Mucosa of descending colon (tissue), 3 donors: ENCODE data around the gene PSME4. TPM values are rescaled to one million over a fixed set of nuclear protein-coding genes. Genes with fewer than 3 reads are reported as not detected.

Source experiments
- ATAC-seq: fragments of 200-7000 bp; cut with Tn5 transposase; one replicate; pipeline ENCODE4 v1.9.1; 2020; ENCODE audit warnings: mild to moderate bottlenecking, moderate library complexity
- DNase-seq, 3 donors: peaks; one replicate each; pipeline ENCODE4 v3.0.0-alpha.2; 2020
- H3K36me3 ChIP-seq: fragments of 200-600 bp; one replicate; pipeline ENCODE4 v1.8.0; 2021; ENCODE audit warnings: low read depth, mild to moderate bottlenecking
- H3K4me1 ChIP-seq: fragments of 200-600 bp; one replicate; pipeline ENCODE4 v1.8.0; 2021; ENCODE audit warnings: low read depth, mild to moderate bottlenecking
- H3K4me3 ChIP-seq: fragments of 200-600 bp; one replicate; pipeline ENCODE4 v1.8.0; 2021; ENCODE audit warnings: mild to moderate bottlenecking
- H3K9me3 ChIP-seq: fragments of 200-600 bp; one replicate; pipeline ENCODE4 v1.8.0; 2021; ENCODE audit warnings: mild to moderate bottlenecking
- intact Hi-C, 2 donors: fragments of 100-400 bp; cut with DNase I in 1 of 2; cut with micrococcal nuclease in 1 of 2; formaldehyde crosslinking; loops; one replicate each; pipeline versions ENCODE4 v1.11.0 to v1.11.1; 2022; cut with DNase I, micrococcal nuclease
- microRNA-seq: library from miRNA; unstranded; fragments of <30 nt; microRNA quantifications from one replicate; pipeline ENCODE4, GENCODE V29; 2019
- total RNA-seq, 3 donors: library from RNA; stranded (reverse); fragmentation: NEBNext Ultra II Directional in 2 of 3; extraction: Animal tissue kit (Norgen Biotek cat#: 25700) in 2 of 3; gene quantifications; one replicate each; pipeline versions ENCODE4 v1.2.1 to v1.2.4, GENCODE V29; 2021 to 2023
- TF ChIP-seq, protein P1 (sequence below): fragments of 200-600 bp; IDR thresholded peaks from one replicate; pipeline ENCODE4 v1.8.0; 2022; ENCODE audit warnings: antibody characterized with exemption, mild to moderate bottlenecking
- donor health status: DM: no; HTN: no; CAD: no; lungs with moderate emphysema.
- donor health status: DM: no; HTN: no; CAD: no.
- donor health status: DM: no; HTN: yes; CAD: no.

PSME4 gene
- total RNA-seq, 3 donors from 2014 or later = 33.7 to 50.9 (median 50.3) TPM

DNA sequence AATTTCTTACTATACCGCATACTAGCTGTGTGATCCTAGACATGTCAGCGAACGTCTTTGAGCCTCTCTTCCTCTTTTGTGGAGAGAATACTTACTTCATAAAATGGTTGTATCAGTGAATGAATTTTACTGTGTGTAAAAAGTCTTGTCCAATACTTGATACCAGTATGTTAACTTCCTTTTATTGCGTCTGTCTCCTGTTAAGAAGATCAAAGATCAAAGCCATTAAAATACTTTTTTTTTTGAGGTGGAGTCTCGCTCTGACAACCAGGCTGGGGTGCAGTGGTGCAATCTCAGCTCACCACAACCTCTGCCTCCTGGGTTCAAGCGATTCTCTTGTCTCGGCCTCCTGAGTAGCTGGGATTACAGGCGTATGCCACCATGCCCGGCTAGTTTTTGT, 150.7 kb downstream of the PSME4 start:
- Histone ChIP-seq H3K9me3 (no peaks in the 10 kb centered on the region), H3K4me1 (peaks cover 6% of the 10 kb centered on the region), H3K4me3 (no peak overlapping the region), H3K36me3 (no peaks in the 10 kb centered on the region)
- ATAC-seq (peak; percentile 87), DNase-seq (peak in 2 of 3 donors; percentile 10 to 33)
- intact Hi-C loops = no loop called here
- TF ChIP-seq, protein P1, sequence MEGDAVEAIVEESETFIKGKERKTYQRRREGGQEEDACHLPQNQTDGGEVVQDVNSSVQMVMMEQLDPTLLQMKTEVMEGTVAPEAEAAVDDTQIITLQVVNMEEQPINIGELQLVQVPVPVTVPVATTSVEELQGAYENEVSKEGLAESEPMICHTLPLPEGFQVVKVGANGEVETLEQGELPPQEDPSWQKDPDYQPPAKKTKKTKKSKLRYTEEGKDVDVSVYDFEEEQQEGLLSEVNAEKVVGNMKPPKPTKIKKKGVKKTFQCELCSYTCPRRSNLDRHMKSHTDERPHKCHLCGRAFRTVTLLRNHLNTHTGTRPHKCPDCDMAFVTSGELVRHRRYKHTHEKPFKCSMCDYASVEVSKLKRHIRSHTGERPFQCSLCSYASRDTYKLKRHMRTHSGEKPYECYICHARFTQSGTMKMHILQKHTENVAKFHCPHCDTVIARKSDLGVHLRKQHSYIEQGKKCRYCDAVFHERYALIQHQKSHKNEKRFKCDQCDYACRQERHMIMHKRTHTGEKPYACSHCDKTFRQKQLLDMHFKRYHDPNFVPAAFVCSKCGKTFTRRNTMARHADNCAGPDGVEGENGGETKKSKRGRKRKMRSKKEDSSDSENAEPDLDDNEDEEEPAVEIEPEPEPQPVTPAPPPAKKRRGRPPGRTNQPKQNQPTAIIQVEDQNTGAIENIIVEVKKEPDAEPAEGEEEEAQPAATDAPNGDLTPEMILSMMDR = no peak

DNA sequence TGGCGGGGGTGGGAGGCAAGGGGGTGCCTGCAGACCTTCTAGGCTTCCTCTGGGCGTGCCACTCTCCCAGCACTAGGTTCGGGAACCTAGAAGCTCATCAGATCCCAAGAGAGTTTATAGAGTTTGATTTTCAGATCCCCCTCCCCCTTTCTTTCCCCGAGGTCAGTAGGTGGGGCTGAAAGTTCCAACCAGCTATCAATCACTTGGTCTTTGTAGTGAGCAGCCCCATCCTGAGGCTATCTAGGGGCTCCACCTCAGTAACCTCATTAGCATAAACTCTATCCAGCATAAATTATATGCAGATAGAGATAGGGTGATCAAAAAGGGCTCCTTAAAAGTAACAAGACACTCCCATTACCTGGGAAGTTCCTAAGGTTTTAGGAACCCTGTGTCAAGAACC, 151.2 kb downstream of the PSME4 start:
- ATAC-seq (peak; percentile 29), DNase-seq (no peak)
- Histone ChIP-seq H3K4me1 (peaks cover 6% of the 10 kb centered on the region), H3K9me3 (no peaks in the 10 kb centered on the region), H3K36me3 (no peaks in the 10 kb centered on the region), H3K4me3 (no peak overlapping the region)
- TF ChIP-seq, protein P1 = no peak
- intact Hi-C loops = no loop called here

DNA sequence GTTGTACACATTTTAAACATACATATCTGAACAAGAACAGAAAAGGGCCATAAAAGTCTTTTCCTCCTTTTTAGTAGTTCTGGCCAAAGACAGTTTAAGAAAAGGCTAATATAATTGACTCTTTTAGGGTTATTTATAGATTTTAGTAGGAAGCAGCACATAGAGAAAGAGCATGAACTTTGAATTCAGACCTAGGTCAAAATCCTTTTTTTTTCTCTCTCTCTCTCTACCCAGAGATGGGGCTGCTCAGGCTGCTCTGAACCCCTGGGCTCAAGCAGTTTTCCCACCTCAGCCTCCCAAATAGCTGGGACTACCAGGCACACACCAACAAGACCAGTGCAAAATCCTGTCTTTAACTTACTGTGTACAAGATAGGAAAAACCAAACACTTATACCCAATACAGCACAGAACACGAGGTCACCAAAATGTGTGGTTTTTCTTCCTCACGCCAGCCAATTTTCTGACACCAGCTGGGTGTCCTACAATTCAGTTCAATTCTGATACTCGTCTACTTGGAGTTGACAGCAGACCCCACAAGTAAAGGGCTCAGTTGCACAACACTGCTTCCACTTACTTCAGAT, 151.8 kb downstream of the PSME4 start:
- DNase-seq = no peak

More for the DNA sequence above, 151.8 kb downstream of the PSME4 start:
- TF ChIP-seq, protein P1 = no peak
- Histone ChIP-seq H3K4me3 (no peak overlapping the region), H3K4me1 (peaks cover 6% of the 10 kb centered on the region), H3K36me3 (no peaks in the 10 kb centered on the region), H3K9me3 (no peaks in the 10 kb centered on the region)
- no peak for ATAC-seq
- intact Hi-C loops = no loop called here

Small RNA genes within 50 kb of the gene (microRNA-seq; reads per million reads assigned to microRNA genes)
- not detected for gene MIR3682

Other genes starting within 250 kb of the PSME4 start
- gene CHAC2, start 203.2 kb downstream of the PSME4 start, total RNA-seq = 1 to 10 TPM; 3.1 to 4.7 (median 3.3) TPM
- gene ASB3, start 184.0 kb downstream of the PSME4 start, total RNA-seq = 10 to 100 TPM; 11.6 to 16.8 (median 14.9) TPM
- gene ERLEC1, start 183.9 kb downstream of the PSME4 start, total RNA-seq = 10 to 100 TPM; 31.9 to 40.1 (median 34.5) TPM
- gene GPR75, start 111.0 kb downstream of the PSME4 start, total RNA-seq = 1 to 10 TPM; 1.3 to 2.9 (median 2.1) TPM
- 10 to 100 TPM; 10.7 to 17.8 (median 13.8) TPM for gene ACYP2, start 144.6 kb upstream of the PSME4 start, total RNA-seq